ENCODE results near the gene SP9. TPM values are rescaled to one million over a fixed set of nuclear protein-coding genes. Genes with fewer than 3 reads are reported as not detected.
A peak's percentile ranks its signal among the peaks of the same experiment; 100 is the strongest.

The SP9 gene
- total RNA-seq, 6 experiments from 2014 or later, result not detected

DNA sequence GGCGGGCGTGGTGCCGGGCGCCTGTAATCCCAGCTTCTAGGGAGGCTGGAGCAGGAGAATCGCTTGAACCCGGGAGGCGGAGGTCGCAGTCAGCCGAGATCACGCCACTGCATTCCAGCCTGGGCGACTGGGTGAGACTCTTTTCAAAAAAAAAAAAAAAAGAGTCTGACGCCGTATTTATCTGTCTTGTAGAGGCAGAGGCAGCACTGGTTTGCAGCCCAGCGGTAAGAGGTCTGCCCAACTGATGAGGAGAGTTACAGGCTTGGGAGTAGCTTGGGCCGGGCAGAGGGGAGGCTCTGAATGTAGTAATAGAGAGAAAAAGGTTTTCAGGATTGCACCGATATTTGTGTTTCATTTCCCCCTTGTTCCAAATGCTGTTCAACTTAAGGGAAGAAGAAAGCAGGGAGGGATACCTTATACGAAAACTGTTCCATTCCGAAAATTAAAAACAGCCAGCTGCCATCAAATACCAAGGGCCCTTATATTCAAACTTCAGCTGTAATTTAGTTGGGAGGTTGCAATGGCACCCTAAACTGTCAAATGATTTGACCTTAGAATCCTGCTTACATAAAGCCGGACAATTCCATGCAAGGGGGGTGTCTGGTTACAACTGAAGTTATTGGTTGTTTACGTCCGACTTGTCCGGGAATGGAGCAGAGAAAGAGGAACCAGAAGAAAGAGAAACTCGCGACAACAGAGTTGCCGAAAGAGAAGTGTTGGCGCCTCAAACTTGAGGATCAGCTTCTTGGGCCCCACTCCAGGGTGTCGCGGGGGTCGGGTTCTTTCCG lies 9.2 kb upstream of the SP9 start:
- 22% methylated on average over 14 of the region's 30 CpGs for WGBS (ENCODE audit: insufficient coverage, low coverage, low lambda C conversion rate, missing lambda C conversion rate)
- peak overlapping the region in 1 of 3 donors; percentile 29 for H3K4me3 ChIP-seq
- DNase-seq (no peak), ATAC-seq (peak in 3 of 4 donors; percentile 20 to 31 (median 30))
- no peaks in the 10 kb centered on the region for H3K9me3 ChIP-seq
- intact Hi-C loops (cut with DNase I), result no loop called here
- H3K27ac ChIP-seq, result no peak overlapping the region
- TF ChIP-seq, protein P1, sequence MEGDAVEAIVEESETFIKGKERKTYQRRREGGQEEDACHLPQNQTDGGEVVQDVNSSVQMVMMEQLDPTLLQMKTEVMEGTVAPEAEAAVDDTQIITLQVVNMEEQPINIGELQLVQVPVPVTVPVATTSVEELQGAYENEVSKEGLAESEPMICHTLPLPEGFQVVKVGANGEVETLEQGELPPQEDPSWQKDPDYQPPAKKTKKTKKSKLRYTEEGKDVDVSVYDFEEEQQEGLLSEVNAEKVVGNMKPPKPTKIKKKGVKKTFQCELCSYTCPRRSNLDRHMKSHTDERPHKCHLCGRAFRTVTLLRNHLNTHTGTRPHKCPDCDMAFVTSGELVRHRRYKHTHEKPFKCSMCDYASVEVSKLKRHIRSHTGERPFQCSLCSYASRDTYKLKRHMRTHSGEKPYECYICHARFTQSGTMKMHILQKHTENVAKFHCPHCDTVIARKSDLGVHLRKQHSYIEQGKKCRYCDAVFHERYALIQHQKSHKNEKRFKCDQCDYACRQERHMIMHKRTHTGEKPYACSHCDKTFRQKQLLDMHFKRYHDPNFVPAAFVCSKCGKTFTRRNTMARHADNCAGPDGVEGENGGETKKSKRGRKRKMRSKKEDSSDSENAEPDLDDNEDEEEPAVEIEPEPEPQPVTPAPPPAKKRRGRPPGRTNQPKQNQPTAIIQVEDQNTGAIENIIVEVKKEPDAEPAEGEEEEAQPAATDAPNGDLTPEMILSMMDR (IDR thresholded peaks at IDR 0.05), result no peak
- no peak for TF ChIP-seq POLR2A (IDR thresholded peaks at IDR 0.05)
- no peaks in the 10 kb centered on the region for H3K36me3 ChIP-seq
- H3K4me1 ChIP-seq, result peaks cover 0 to 13% (median 2%) of the 10 kb centered on the region in 4 donors
- peaks cover 12 to 19% of the 10 kb centered on the region in 2 donors for H3K27me3 ChIP-seq

GRCh38 chr2:174326161-174327020 lies 8.4 kb upstream of the SP9 start:
- WGBS (ENCODE audit: insufficient coverage, low coverage, low lambda C conversion rate, missing lambda C conversion rate), result 8% methylated on average over 27 of the region's 63 CpGs
- intact Hi-C loops (cut with DNase I), result no loop called here
- TF ChIP-seq, protein P1 (IDR thresholded peaks at IDR 0.05), result no peak
- no peak for TF ChIP-seq POLR2A (IDR thresholded peaks at IDR 0.05)

GRCh38 chr2:174327021-174327840 lies 7.5 kb upstream of the SP9 start:
- ATAC-seq (peak in 2 of 4 donors; percentile 13 to 23), DNase-seq (no peak)
- H3K36me3 ChIP-seq, result no peaks in the 10 kb centered on the region
- H3K4me1 ChIP-seq, result peaks cover 0 to 13% (median 2%) of the 10 kb centered on the region in 4 donors
- peaks cover 22 to 26% of the 10 kb centered on the region in 2 donors for H3K27me3 ChIP-seq
- H3K27ac ChIP-seq, result no peak overlapping the region
- TF ChIP-seq, protein P1 (IDR thresholded peaks at IDR 0.05), result no peak
- TF ChIP-seq POLR2A (IDR thresholded peaks at IDR 0.05), result no peak
- no peaks in the 10 kb centered on the region for H3K9me3 ChIP-seq
- peak overlapping the region in 1 of 3 donors; percentile 29 for H3K4me3 ChIP-seq
- WGBS (ENCODE audit: insufficient coverage, low coverage, low lambda C conversion rate, missing lambda C conversion rate), result 5% methylated on average over 27 of the region's 41 CpGs
- intact Hi-C loops (cut with DNase I), result no loop called here

More at GRCh38 chr2:174326161-174327020, 8.4 kb upstream of the SP9 start:
- peaks cover 20 to 22% of the 10 kb centered on the region in 2 donors for H3K27me3 ChIP-seq
- no peaks in the 10 kb centered on the region for H3K36me3 ChIP-seq
- H3K9me3 ChIP-seq, result no peaks in the 10 kb centered on the region
- peak overlapping the region; percentile 5 to 29 (median 25) for H3K4me3 ChIP-seq
- H3K4me1 ChIP-seq, result peaks cover 0 to 13% (median 2%) of the 10 kb centered on the region in 4 donors
- DNase-seq, result no peak
- H3K27ac ChIP-seq, result no peak overlapping the region
- peak; percentile 28 to 44 (median 34) for ATAC-seq

GRCh38 chr2:174327841-174328113 lies 7.0 kb upstream of the SP9 start:
- no peak for DNase-seq
- WGBS (ENCODE audit: insufficient coverage, low coverage, low lambda C conversion rate, missing lambda C conversion rate), result 6% methylated on average over 6 of the region's 6 CpGs
- Histone ChIP-seq H3K9me3 (no peaks in the 10 kb centered on the region), H3K36me3 (no peaks in the 10 kb centered on the region), H3K27me3 (peaks cover 22 to 31% of the 10 kb centered on the region in 2 donors), H3K4me3 (no peak overlapping the region), H3K4me1 (peaks cover 0 to 13% (median 2%) of the 10 kb centered on the region in 4 donors), H3K27ac (no peak overlapping the region)
- no peak for ATAC-seq
- intact Hi-C loops (cut with DNase I), result no loop called here
- no peak for TF ChIP-seq POLR2A (IDR thresholded peaks at IDR 0.05)
- TF ChIP-seq, protein P1 (IDR thresholded peaks at IDR 0.05), result no peak

Data from right lobe of liver (tissue), 6 donors.